Measurements from ENCODE around the gene ZNF423. TPM values are rescaled to one million over a fixed set of nuclear protein-coding genes. Genes with fewer than 3 reads are reported as not detected.
A peak's percentile ranks its signal among the peaks of the same experiment; 100 is the strongest.

ZNF423 gene
- total RNA-seq, 1 experiment from 2014 or later = 11.1 TPM

GRCh38 chr16:49567950-49568349 lies 288.0 kb downstream of the ZNF423 start:
- BruUV-seq (replicated peaks) = no TSS peak
- Histone ChIP-seq H3K4me1 (ENCODE audit: insufficient read depth, low read length, poor library complexity, severe bottlenecking) (peaks cover 30% of the 10 kb centered on the region), H3K9me3 (ENCODE audit: low read depth, low read length, poor library complexity, severe bottlenecking) (no peaks in the 10 kb centered on the region), H3K36me3 (ENCODE audit: insufficient read depth, low read length, poor library complexity, severe bottlenecking) (no peaks in the 10 kb centered on the region), H3K27me3 (replicated peaks; ENCODE audit: insufficient read depth, low read depth, low read length, poor library complexity) (no peaks in the 10 kb centered on the region), H3K27ac (ENCODE audit: low read depth, low read length, poor library complexity, severe bottlenecking) (no peak overlapping the region), H3K4me3 (ENCODE audit: low read depth, low read length, poor library complexity, severe bottlenecking) (no peak overlapping the region)
- CTCF ChIA-PET = no interaction called here
- no peak for DNase-seq (ENCODE audit: low spot score)
- TF ChIP-seq CTCF (conservative IDR thresholded peaks at IDR 0.05; ENCODE audit: low read depth, low read length) (no peak), EZH2 (IDR thresholded peaks at IDR 0.05; ENCODE audit: borderline replicate concordance, low read depth, low read length, poor library complexity, severe bottlenecking) (no peak)
- intact Hi-C loops (cut with micrococcal nuclease; ENCODE audit: unreplicated experiment) = no loop called here
- POLR2A ChIA-PET (ENCODE audit: low non-redundant PET) = no interaction called here

GRCh38 chr16:49566432-49566831 lies 289.5 kb downstream of the ZNF423 start:
- DNase-seq (ENCODE audit: low spot score) = peak; percentile 19
- POLR2A ChIA-PET (ENCODE audit: low non-redundant PET) = no interaction called here
- Histone ChIP-seq H3K4me3 (ENCODE audit: low read depth, low read length, poor library complexity, severe bottlenecking) (no peak overlapping the region), H3K36me3 (ENCODE audit: insufficient read depth, low read length, poor library complexity, severe bottlenecking) (no peaks in the 10 kb centered on the region), H3K27me3 (replicated peaks; ENCODE audit: insufficient read depth, low read depth, low read length, poor library complexity) (no peaks in the 10 kb centered on the region), H3K27ac (ENCODE audit: low read depth, low read length, poor library complexity, severe bottlenecking) (peak overlapping the region; percentile 20), H3K4me1 (ENCODE audit: insufficient read depth, low read length, poor library complexity, severe bottlenecking) (peaks cover 30% of the 10 kb centered on the region), H3K9me3 (ENCODE audit: low read depth, low read length, poor library complexity, severe bottlenecking) (no peaks in the 10 kb centered on the region)
- BruUV-seq (replicated peaks) = no TSS peak
- CTCF ChIA-PET = no interaction called here
- intact Hi-C loops (cut with micrococcal nuclease; ENCODE audit: unreplicated experiment) = no loop called here
- TF ChIP-seq EZH2 (IDR thresholded peaks at IDR 0.05; ENCODE audit: borderline replicate concordance, low read depth, low read length, poor library complexity, severe bottlenecking) (no peak), CTCF (conservative IDR thresholded peaks at IDR 0.05; ENCODE audit: low read depth, low read length) (no peak)

GRCh38 chr16:49564496-49565229 lies 291.2 kb downstream of the ZNF423 start:
- Histone ChIP-seq H3K4me3 (ENCODE audit: low read depth, low read length, poor library complexity, severe bottlenecking) (no peak overlapping the region), H3K36me3 (ENCODE audit: insufficient read depth, low read length, poor library complexity, severe bottlenecking) (no peaks in the 10 kb centered on the region), H3K4me1 (ENCODE audit: insufficient read depth, low read length, poor library complexity, severe bottlenecking) (peaks cover 30% of the 10 kb centered on the region), H3K9me3 (ENCODE audit: low read depth, low read length, poor library complexity, severe bottlenecking) (no peaks in the 10 kb centered on the region), H3K27me3 (replicated peaks; ENCODE audit: insufficient read depth, low read depth, low read length, poor library complexity) (no peaks in the 10 kb centered on the region), H3K27ac (ENCODE audit: low read depth, low read length, poor library complexity, severe bottlenecking) (peak overlapping the region; percentile 65)
- ChIA-PET POLR2A (ENCODE audit: low non-redundant PET) (interaction anchor here (0.7 kb wide), 2 partner anchors 92 to 316 kb away, joined by 3 to 5 read pairs; no protein-coding TSS in a partner anchor), CTCF (interaction anchor here (0.5 to 1.3 kb wide), 2 partner anchors 28 to 355 kb away, joined by 6 to 10 read pairs; no protein-coding TSS in a partner anchor)
- intact Hi-C loops (cut with micrococcal nuclease; ENCODE audit: unreplicated experiment) = no loop called here
- peak; percentile 81 for DNase-seq (ENCODE audit: low spot score)
- TF ChIP-seq CTCF (conservative IDR thresholded peaks at IDR 0.05; ENCODE audit: low read depth, low read length) = no peak
- BruUV-seq (replicated peaks) = no TSS peak
